GM11168 (cell line): Measurements from ENCODE around the gene ARHGAP29.

Source experiments
- in situ Hi-C: fragments of 300-500 bp; cut with MboI; formaldehyde crosslinking; loops from one replicate; pipeline ENCODE4 v1.12.0; 2022; ENCODE audit warnings: low sequenced_read_pairs; ENCODE audit not compliant: unreplicated experiment

ARHGAP29 gene

GRCh38 chr1:94130851-94131595, 106.4 kb downstream of the ARHGAP29 start:
- in situ Hi-C loops = no loop called here

- in situ Hi-C loops = no loop called here
These were observed 110.7 kb downstream of the ARHGAP29 start for GRCh38 chr1:94126651-94127050.

GRCh38 chr1:94125551-94126514, 111.6 kb downstream of the ARHGAP29 start:
- in situ Hi-C loops = no loop called here

- in situ Hi-C loops = no loop called here
These were observed 112.8 kb downstream of the ARHGAP29 start for GRCh38 chr1:94124538-94124937.

GRCh38 chr1:94122201-94122970, 115.0 kb downstream of the ARHGAP29 start:
- in situ Hi-C loops = no loop called here
